GM12864 (cell line): Measurements from ENCODE around the gene SST.

Source experiments
- DNase-seq: peaks from one replicate; pipeline ENCODE4 v3.0.0-alpha.2; 2011; ENCODE audit warnings: low read depth
- H3K4me3 ChIP-seq: 2 replicates; pipeline ENCODE4 v1.5.1; 2011; ENCODE audit warnings: mild to moderate bottlenecking, low read depth, low read length, control low read depth
- TF ChIP-seq, protein P1 (sequence below): IDR thresholded peaks from 2 replicates; pipeline ENCODE4 v1.5.1; 2011; ENCODE audit warnings: low read depth, mild to moderate bottlenecking, moderate library complexity, low read length, control low read depth, inconsistent platforms; ENCODE audit errors: missing control alignments

SST gene

DNA sequence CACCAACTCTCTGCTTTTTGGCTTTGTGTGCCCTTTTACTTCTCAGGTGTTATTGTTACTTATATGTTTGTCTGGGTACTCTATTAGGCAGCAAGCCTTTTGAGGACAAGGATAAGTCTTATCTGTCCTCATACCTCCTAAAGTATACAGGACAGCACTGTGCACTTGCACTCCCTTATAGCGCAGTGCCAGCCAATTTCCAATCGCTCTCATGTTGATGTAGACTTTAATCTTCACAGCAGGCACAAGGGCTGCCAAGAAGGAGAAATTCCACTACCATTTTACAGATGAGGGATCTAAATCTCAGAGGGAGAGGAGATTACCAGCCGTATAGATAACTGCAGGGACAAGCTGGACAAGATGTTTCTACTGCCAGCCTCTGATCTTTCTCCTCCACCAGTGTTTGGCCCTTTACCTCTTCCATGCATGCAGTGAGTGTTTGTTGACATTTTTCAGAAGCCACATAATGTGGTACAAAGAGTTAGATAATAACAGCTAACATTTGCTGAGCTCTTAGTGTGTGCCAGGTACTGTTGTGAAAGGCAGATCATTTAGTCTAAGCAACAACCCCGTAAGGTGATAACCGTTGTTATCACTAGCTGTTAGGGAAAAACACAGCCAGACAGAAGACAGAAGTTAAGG, 30.1 kb downstream of the SST start:
- DNase-seq = no peak
- TF ChIP-seq, protein P1, sequence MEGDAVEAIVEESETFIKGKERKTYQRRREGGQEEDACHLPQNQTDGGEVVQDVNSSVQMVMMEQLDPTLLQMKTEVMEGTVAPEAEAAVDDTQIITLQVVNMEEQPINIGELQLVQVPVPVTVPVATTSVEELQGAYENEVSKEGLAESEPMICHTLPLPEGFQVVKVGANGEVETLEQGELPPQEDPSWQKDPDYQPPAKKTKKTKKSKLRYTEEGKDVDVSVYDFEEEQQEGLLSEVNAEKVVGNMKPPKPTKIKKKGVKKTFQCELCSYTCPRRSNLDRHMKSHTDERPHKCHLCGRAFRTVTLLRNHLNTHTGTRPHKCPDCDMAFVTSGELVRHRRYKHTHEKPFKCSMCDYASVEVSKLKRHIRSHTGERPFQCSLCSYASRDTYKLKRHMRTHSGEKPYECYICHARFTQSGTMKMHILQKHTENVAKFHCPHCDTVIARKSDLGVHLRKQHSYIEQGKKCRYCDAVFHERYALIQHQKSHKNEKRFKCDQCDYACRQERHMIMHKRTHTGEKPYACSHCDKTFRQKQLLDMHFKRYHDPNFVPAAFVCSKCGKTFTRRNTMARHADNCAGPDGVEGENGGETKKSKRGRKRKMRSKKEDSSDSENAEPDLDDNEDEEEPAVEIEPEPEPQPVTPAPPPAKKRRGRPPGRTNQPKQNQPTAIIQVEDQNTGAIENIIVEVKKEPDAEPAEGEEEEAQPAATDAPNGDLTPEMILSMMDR = no peak
- H3K4me3 ChIP-seq = no peak overlapping the region

GRCh38 chr3:187636528-187636927, 33.7 kb downstream of the SST start:
- TF ChIP-seq, protein P1 = no peak
- DNase-seq = no peak
- no peak overlapping the region for H3K4me3 ChIP-seq

DNA sequence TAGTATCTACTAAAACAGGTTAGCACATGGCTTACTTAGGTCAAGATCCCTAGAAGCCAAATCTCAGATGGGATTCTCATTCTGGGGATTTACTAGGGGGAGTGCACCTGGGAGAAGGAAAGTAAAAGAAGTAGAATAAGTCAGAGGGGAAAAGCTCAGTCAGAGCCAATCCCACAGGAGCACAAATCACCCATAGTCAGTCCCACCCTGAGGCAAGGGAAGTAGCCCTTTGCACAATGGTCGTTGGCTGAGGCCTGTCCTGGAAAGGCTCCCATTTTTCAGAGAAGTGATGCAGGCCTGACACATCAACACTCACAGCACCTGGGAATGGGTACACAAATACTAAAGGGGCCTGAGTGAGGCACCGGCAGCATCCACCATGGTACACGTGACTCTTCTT, 39.8 kb downstream of the SST start:
- TF ChIP-seq, protein P1 = no peak
- no peak overlapping the region for H3K4me3 ChIP-seq
- DNase-seq = no peak

- no peak overlapping the region for H3K4me3 ChIP-seq
- DNase-seq = no peak
- TF ChIP-seq, protein P1 = no peak
These were observed 40.5 kb downstream of the SST start for GRCh38 chr3:187629711-187630110.

DNA sequence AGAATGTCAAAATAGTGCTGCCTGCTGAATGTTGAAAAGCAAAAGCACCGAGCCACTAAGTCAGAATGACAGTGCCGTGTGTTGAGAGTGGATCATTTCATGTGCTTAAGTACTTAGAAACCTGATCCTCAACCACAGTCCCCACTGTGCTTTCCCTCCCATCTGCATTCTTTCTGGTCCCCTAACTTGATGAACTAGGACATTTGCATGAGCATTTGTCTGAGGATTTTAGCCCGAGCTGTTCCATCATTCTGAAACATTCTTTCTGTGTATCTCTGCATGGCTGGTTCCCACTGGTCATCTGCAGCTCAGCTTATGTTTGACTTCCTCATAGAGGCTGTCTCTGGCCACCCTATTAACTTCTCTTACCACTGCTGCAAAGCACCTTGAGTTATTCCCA, 42.0 kb downstream of the SST start:
- TF ChIP-seq, protein P1 = no peak
- no peak for DNase-seq
- no peak overlapping the region for H3K4me3 ChIP-seq

DNA sequence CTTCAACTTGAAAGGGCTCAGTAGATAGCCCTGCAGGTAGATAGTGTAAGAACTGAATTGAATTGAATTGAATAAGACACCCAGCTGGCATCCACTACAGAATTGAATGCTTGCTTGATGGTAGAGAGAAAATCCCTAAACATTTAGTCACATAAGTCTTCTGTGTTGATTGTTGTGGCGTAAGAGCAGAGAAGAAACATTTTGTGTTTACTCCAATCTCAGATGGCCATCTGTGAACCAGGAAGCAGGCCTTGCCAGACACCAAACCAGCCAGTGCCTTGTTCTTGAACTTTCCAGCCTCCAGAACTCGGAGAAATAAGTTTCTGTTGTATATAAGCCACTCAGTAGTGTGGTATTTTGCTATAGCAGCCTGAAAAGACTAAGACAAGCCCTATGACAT, 43.6 kb downstream of the SST start:
- TF ChIP-seq, protein P1 = no peak
- H3K4me3 ChIP-seq = no peak overlapping the region
- DNase-seq = no peak

- TF ChIP-seq, protein P1 = no peak
- no peak for DNase-seq
- no peak overlapping the region for H3K4me3 ChIP-seq
These were observed 45.6 kb downstream of the SST start for GRCh38 chr3:187624588-187624987.
